Parathyroid adenoma (tissue), 2 donors: ENCODE results near the gene DCLK2.

Experiments
- H2AFZ ChIP-seq: fragments of 300-600 bp; sonication (generic); one replicate; pipeline ENCODE4 v1.7.0; 2017; ENCODE audit warnings: antibody characterized with exemption, mild to moderate bottlenecking
- H3K27ac ChIP-seq: fragments of 300-600 bp; sonication (generic); one replicate; pipeline ENCODE4 v1.7.0; 2017
- H3K27me3 ChIP-seq: fragments of 300-600 bp; sonication (generic); one replicate; pipeline ENCODE4 v1.7.0; 2017; ENCODE audit warnings: low read length; ENCODE audit not compliant: control insufficient read depth, insufficient read depth
- H3K36me3 ChIP-seq: fragments of 300-600 bp; sonication (generic); one replicate; pipeline ENCODE4 v1.7.0; 2017; ENCODE audit warnings: low read length; ENCODE audit not compliant: control insufficient read depth, insufficient read depth
- H3K4me1 ChIP-seq: fragments of 300-600 bp; sonication (generic); one replicate; pipeline ENCODE4 v1.7.0; 2017; ENCODE audit warnings: control low read depth
- H3K4me2 ChIP-seq: fragments of 300-600 bp; sonication (generic); one replicate; pipeline ENCODE4 v1.7.0; 2017; ENCODE audit warnings: low read length
- H3K4me3 ChIP-seq: fragments of 300-600 bp; sonication (generic); one replicate; pipeline ENCODE4 v1.7.0; 2017; ENCODE audit warnings: low read depth, low read length
- H3K79me2 ChIP-seq: fragments of 300-600 bp; sonication (generic); one replicate; pipeline ENCODE4 v1.7.0; 2017; ENCODE audit warnings: control low read depth
- H3K9ac ChIP-seq: fragments of 300-600 bp; sonication (generic); one replicate; pipeline ENCODE4 v1.7.0; 2017; ENCODE audit warnings: mild to moderate bottlenecking
- H3K9me3 ChIP-seq: fragments of 300-600 bp; sonication (generic); one replicate; pipeline ENCODE4 v1.7.0; 2017; ENCODE audit warnings: low read length; ENCODE audit not compliant: control insufficient read depth
- CTCF ChIP-seq: fragments of 300-600 bp; sonication (generic); IDR thresholded peaks from one replicate; pipeline ENCODE4 v1.7.0; 2017; ENCODE audit warnings: antibody characterized with exemption, mild to moderate bottlenecking
- donor health status: primary hyperparathyroidism.

Gene DCLK2

GRCh38 chr4:150117094-150117493, 38.8 kb downstream of the DCLK2 start:
- H3K4me2 ChIP-seq: no peak overlapping the region
- no peaks in the 10 kb centered on the region for H3K79me2 ChIP-seq
- TF ChIP-seq CTCF: no peak
- no peak overlapping the region for H3K4me3 ChIP-seq
- no peaks in the 10 kb centered on the region for H3K4me1 ChIP-seq
- no peak overlapping the region for H2AFZ ChIP-seq
- H3K36me3 ChIP-seq: no peaks in the 10 kb centered on the region
- no peaks in the 10 kb centered on the region for H3K9me3 ChIP-seq
- no peaks in the 10 kb centered on the region for H3K27me3 ChIP-seq
- no peak overlapping the region for H3K9ac ChIP-seq
- H3K27ac ChIP-seq: no peak overlapping the region

GRCh38 chr4:150117629-150118028, 39.4 kb downstream of the DCLK2 start:
- H3K27ac ChIP-seq: no peak overlapping the region
- H3K4me1 ChIP-seq: no peaks in the 10 kb centered on the region
- H3K36me3 ChIP-seq: no peaks in the 10 kb centered on the region
- H3K9ac ChIP-seq: no peak overlapping the region
- H2AFZ ChIP-seq: no peak overlapping the region
- H3K9me3 ChIP-seq: no peaks in the 10 kb centered on the region
- no peak overlapping the region for H3K4me2 ChIP-seq
- H3K79me2 ChIP-seq: no peaks in the 10 kb centered on the region
- no peak for TF ChIP-seq CTCF
- H3K4me3 ChIP-seq: no peak overlapping the region
- no peaks in the 10 kb centered on the region for H3K27me3 ChIP-seq

DNA sequence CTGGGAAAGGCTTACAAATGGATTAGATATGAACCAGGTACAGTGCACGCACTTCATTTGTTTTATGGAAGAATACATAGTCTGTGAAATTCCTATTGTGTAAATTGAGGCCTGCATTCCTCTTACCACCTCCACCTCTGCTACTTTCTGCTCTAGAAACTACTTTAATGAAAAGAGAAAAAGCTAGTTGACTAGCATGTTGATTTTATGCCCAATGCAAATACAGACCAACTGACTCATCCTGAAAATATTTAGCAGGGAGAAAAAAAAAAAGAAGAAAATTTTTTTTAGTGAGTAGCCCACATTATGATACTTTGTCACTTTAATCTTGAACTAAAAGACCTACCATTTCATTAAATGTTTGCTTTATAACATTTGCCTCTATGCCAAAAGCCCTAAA, 41.2 kb downstream of the DCLK2 start:
- Histone ChIP-seq H3K27me3 (no peaks in the 10 kb centered on the region), H3K9ac (no peak overlapping the region), H3K36me3 (no peaks in the 10 kb centered on the region), H3K27ac (no peak overlapping the region), H2AFZ (no peak overlapping the region), H3K4me3 (no peak overlapping the region), H3K9me3 (no peaks in the 10 kb centered on the region), H3K4me2 (no peak overlapping the region), H3K4me1 (no peaks in the 10 kb centered on the region), H3K79me2 (no peaks in the 10 kb centered on the region)
- TF ChIP-seq CTCF: no peak

DNA sequence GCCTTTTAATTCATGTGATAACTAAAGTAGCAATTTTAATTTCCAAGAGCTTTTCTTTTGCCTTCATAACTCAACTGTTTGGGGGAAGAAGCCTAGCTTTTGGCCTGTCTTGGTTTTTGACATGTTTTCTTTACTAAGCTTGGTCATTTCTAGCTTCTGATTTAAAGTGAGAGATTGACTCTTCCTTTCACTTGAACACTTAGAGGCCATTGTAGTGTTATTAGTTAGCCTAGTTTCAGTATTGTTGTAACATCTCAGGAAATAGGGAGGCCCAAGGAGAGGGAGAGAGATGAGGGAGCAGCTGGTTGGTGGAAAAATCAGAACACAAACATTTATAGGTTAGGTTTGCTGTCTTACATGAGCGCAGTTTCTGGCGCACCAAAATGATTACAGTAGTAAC, 44.8 kb downstream of the DCLK2 start:
- H3K27ac ChIP-seq: no peak overlapping the region
- H3K36me3 ChIP-seq: no peaks in the 10 kb centered on the region
- H3K27me3 ChIP-seq: no peaks in the 10 kb centered on the region
- H3K4me3 ChIP-seq: no peak overlapping the region
- H2AFZ ChIP-seq: no peak overlapping the region
- no peaks in the 10 kb centered on the region for H3K4me1 ChIP-seq
- H3K79me2 ChIP-seq: no peaks in the 10 kb centered on the region
- no peaks in the 10 kb centered on the region for H3K9me3 ChIP-seq
- no peak overlapping the region for H3K4me2 ChIP-seq
- H3K9ac ChIP-seq: no peak overlapping the region
- TF ChIP-seq CTCF: no peak

DNA sequence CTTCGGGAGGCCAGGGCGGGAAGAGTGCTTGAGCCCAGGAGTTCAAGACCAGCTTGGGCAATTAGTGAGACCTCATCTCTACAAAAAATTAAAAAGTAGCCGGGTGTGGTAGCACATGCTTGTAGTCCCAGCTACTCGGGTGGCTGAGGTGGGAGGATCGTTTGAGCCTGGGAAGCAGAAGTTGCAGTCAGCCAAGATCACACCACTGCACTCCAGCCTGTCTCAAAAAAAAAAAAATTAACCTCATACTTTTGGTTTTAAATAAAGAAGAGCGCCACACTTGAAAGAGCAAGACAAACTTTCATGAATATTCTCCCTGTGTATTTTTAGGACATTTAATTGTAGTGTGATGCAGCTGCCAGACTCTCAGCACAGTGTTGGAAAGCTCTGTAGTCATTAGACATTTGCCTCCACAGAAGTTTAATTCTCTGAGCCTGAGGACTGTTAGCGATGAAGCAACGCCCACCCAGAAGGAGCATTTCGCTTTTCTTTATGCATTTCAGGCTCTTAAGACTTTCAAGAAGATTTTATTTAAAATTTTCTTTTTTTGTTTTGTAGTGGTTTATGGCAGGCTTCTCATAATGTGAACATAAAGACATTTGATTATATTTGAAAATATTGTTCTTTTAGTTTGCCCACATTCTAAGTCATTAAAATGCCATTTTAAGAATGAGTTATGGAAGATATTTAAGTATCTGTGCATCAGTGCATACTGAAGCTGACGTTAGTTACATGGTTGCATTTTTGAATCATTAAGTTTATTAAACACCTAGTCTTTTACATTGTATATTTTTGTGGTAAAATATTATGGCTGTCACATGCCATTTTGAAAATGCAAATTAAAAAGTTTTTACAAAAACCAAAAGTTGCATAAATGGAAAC, 45.8 kb downstream of the DCLK2 start:
- Histone ChIP-seq H3K4me3 (no peak overlapping the region), H3K79me2 (no peaks in the 10 kb centered on the region), H3K27ac (no peak overlapping the region), H3K9ac (no peak overlapping the region), H3K4me1 (no peaks in the 10 kb centered on the region), H3K9me3 (no peaks in the 10 kb centered on the region), H3K27me3 (no peaks in the 10 kb centered on the region), H2AFZ (no peak overlapping the region), H3K4me2 (no peak overlapping the region), H3K36me3 (no peaks in the 10 kb centered on the region)
- no peak for TF ChIP-seq CTCF
